ENCODE results near the gene RPA3.

RPA3 gene

DNA sequence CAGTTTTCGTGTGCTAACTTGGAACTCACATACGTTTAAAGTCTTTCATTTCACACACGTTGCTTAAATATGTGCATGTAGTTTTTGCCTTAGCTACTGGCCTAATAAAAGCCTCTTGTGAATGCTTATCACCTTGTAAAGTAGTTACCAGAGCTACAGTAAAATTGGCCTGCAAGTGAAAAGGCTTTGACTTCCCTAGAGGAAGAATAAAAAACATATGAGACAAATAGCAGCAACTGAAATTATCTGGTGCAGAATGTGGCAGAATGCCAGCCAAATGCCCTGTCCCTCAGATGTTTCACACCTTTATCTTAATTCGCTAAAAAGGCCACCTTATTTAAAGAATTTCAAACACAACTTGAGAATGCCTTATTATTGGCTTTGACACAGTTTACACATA, 28.1 kb upstream of the RPA3 start:
- H3K27ac ChIP-seq (ENCODE audit: low read length), result no peak overlapping the region
- H3K36me3 ChIP-seq (ENCODE audit: control insufficient read depth, low read depth, low read length), result no peaks in the 10 kb centered on the region
- H3K9me3 ChIP-seq (ENCODE audit: control insufficient read depth, low read depth, low read length), result no peaks in the 10 kb centered on the region
- H3K4me3 ChIP-seq (ENCODE audit: low read length), result no peak overlapping the region
- H3K27me3 ChIP-seq (ENCODE audit: control insufficient read depth, insufficient read depth, low read length), result no peaks in the 10 kb centered on the region
- no peak overlapping the region for H3K9ac ChIP-seq (ENCODE audit: low read length)
- peaks cover 5% of the 10 kb centered on the region for H3K4me1 ChIP-seq (ENCODE audit: control insufficient read depth, low read depth, low read length)

DNA sequence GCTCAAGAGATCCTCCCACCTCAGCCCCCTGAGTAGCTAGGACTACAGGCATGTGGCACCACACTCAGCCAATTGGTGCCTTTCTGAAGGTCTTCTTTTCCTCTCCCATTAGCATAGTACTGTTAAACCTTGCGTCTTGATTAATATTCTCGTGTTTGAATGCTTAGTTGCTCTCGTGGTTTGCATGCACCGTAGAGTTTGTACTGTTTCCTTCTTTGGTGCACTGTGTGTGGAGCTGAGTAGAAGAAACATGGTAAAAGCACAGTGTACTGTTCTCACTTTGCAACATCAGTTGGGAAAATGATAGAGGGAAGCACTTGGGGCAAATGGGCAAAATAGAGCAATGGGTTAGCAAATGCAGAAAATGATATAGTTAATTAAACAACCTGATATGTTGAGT, 27.6 kb upstream of the RPA3 start:
- Histone ChIP-seq H3K4me3 (ENCODE audit: low read length) (no peak overlapping the region), H3K4me1 (ENCODE audit: control insufficient read depth, low read depth, low read length) (peaks cover 5% of the 10 kb centered on the region), H3K9ac (ENCODE audit: low read length) (no peak overlapping the region), H3K27me3 (ENCODE audit: control insufficient read depth, insufficient read depth, low read length) (no peaks in the 10 kb centered on the region), H3K27ac (ENCODE audit: low read length) (no peak overlapping the region), H3K9me3 (ENCODE audit: control insufficient read depth, low read depth, low read length) (no peaks in the 10 kb centered on the region), H3K36me3 (ENCODE audit: control insufficient read depth, low read depth, low read length) (no peaks in the 10 kb centered on the region)

DNA sequence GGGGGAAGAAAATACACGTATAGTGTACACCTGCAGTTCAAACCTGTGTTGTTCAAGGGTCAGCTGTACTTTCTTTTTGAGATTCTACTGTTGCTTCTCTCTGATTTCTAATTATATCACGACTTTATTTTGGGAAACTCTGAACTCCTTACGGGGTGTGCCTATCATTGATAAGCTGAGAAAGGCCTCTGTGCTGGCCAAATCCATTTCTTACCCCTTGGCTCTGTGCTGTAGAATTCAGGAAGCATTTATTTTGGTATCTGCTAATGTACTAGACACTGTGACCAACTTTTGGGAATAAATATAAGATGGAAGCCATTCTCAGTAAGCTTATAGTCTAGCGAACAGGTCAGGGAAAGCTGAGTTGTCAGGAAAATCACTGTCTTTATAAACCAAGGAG, 26.9 kb upstream of the RPA3 start:
- Histone ChIP-seq H3K4me3 (ENCODE audit: low read length) (no peak overlapping the region), H3K27me3 (ENCODE audit: control insufficient read depth, insufficient read depth, low read length) (no peaks in the 10 kb centered on the region), H3K9me3 (ENCODE audit: control insufficient read depth, low read depth, low read length) (no peaks in the 10 kb centered on the region), H3K9ac (ENCODE audit: low read length) (no peak overlapping the region), H3K27ac (ENCODE audit: low read length) (no peak overlapping the region), H3K36me3 (ENCODE audit: control insufficient read depth, low read depth, low read length) (no peaks in the 10 kb centered on the region), H3K4me1 (ENCODE audit: control insufficient read depth, low read depth, low read length) (peaks cover 5% of the 10 kb centered on the region)

DNA sequence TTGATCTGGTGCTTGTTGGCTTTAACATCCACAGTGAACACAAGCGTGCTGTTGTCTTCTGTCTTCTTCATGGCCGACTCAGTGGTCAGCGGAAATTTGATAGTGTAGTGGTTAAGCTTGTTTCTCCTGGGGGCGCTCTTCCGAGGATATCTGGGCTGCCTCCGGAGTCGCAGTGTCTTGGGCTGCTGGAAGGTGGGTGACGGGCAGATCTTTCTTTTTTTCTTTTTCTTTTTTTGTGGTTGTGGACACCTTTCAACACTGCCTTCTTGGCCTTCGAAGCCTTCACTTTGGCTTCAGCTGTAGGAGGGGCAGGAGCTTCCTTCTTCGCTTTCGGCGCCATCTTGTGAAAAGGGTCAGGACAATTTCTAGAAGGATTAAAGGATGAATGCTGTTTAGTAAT, 23.8 kb upstream of the RPA3 start:
- peaks cover 8% of the 10 kb centered on the region for H3K4me1 ChIP-seq (ENCODE audit: control insufficient read depth, low read depth, low read length)
- no peak overlapping the region for H3K27ac ChIP-seq (ENCODE audit: low read length)
- no peaks in the 10 kb centered on the region for H3K27me3 ChIP-seq (ENCODE audit: control insufficient read depth, insufficient read depth, low read length)
- no peak overlapping the region for H3K4me3 ChIP-seq (ENCODE audit: low read length)
- H3K36me3 ChIP-seq (ENCODE audit: control insufficient read depth, low read depth, low read length), result no peaks in the 10 kb centered on the region
- no peak overlapping the region for H3K9ac ChIP-seq (ENCODE audit: low read length)
- no peaks in the 10 kb centered on the region for H3K9me3 ChIP-seq (ENCODE audit: control insufficient read depth, low read depth, low read length)

DNA sequence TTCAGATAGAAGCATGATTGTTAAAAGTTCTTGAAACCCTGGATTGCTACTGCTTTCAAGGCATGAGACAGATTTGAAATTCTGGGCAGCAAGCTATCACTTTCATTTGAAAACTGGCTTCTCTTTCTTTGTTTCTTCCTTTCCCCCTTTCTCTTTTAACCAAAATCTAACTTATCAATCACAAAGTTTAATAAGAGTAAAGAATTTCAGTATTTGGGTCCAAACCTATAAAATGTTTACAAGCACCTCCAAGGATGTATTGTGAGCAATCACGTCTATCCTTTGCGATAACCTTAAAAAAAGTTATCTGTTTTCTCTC, 21.6 kb upstream of the RPA3 start:
- Histone ChIP-seq H3K27ac (ENCODE audit: low read length) (no peak overlapping the region), H3K9ac (ENCODE audit: low read length) (no peak overlapping the region), H3K4me1 (ENCODE audit: control insufficient read depth, low read depth, low read length) (peaks cover 16% of the 10 kb centered on the region), H3K36me3 (ENCODE audit: control insufficient read depth, low read depth, low read length) (no peaks in the 10 kb centered on the region), H3K4me3 (ENCODE audit: low read length) (no peak overlapping the region), H3K27me3 (ENCODE audit: control insufficient read depth, insufficient read depth, low read length) (no peaks in the 10 kb centered on the region), H3K9me3 (ENCODE audit: control insufficient read depth, low read depth, low read length) (no peaks in the 10 kb centered on the region)

DNA sequence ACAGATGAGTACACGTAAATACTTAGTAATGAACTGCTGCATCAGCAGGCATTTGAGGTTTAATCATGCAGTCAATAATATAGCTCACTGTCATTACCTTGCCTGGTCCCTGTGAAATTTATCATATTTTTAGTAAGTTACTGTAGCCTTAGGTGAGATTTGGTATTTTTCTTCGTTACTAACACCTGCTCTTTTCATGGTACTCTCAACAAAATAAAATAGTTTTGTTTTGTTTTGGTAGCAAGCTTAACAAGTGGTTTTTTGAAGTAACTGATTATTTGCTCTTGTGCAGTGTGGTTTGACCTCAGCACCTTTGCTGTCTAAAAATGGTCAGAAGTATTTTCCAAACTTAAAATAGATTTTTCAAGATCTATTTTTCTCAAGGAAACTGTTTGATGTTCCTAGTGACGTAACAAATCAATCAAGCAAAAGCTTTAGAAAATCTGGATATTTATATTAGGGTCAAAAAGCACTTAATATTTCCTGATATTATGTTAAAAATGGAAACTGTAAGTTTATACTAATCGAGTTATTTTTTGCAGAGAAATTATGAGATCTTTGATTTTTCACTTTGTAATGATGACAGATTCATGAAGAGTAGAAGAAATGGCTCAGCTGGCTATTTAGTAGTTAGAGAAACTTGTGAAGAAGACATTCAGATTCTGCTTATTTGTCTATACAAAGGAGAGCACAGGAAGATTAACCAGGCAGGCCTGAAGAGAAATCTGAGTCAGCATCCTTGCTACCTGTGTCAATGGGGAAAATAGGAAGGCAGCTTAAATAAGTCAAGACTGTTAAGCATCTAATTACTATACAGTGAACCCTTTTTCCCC, 21.0 kb upstream of the RPA3 start:
- Histone ChIP-seq H3K36me3 (ENCODE audit: control insufficient read depth, low read depth, low read length) (no peaks in the 10 kb centered on the region), H3K9ac (ENCODE audit: low read length) (no peak overlapping the region), H3K4me1 (ENCODE audit: control insufficient read depth, low read depth, low read length) (peaks cover 16% of the 10 kb centered on the region), H3K4me3 (ENCODE audit: low read length) (no peak overlapping the region), H3K27ac (ENCODE audit: low read length) (no peak overlapping the region), H3K27me3 (ENCODE audit: control insufficient read depth, insufficient read depth, low read length) (no peaks in the 10 kb centered on the region), H3K9me3 (ENCODE audit: control insufficient read depth, low read depth, low read length) (no peaks in the 10 kb centered on the region)

DNA sequence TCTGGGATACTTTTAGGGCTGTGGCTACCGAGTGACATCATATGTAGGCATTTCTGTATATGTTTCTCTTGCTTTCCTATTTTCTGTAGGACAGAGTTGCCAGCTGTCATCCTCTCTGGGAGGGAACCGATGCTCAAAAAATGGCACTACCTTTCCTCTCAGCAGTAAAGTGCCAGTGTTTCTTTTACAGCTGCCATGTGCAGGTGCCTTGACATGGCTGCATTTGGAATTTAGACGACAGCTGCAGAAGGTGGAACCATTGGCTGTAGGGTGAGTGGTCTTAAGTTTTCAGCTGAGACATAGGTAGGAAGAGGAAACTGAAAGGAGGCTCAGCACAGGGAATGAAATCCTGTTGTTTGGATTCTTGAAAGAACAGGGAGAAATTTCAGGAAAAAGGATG, 20.2 kb upstream of the RPA3 start:
- Histone ChIP-seq H3K9ac (ENCODE audit: low read length) (no peak overlapping the region), H3K36me3 (ENCODE audit: control insufficient read depth, low read depth, low read length) (no peaks in the 10 kb centered on the region), H3K4me1 (ENCODE audit: control insufficient read depth, low read depth, low read length) (peaks cover 16% of the 10 kb centered on the region), H3K27me3 (ENCODE audit: control insufficient read depth, insufficient read depth, low read length) (no peaks in the 10 kb centered on the region), H3K27ac (ENCODE audit: low read length) (no peak overlapping the region), H3K4me3 (ENCODE audit: low read length) (no peak overlapping the region), H3K9me3 (ENCODE audit: control insufficient read depth, low read depth, low read length) (no peaks in the 10 kb centered on the region)

DNA sequence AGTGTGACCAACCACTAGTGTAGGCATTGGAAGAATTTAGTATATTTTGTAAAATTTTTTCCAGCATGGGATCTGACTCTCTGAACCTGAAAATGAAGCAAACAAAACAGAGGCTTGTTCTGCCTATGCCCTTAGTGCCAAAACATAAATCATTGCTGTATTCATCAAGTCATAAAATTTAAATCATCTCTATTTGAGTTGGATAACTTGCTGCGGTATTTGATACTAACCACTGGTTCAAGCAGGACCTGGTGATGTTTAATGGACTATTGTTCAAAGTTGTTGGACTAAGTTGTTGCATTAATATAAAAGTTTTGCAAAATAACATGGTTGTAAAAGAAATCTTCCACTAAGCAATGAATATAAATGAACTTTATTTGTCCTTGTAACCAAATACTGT, 19.8 kb upstream of the RPA3 start:
- Histone ChIP-seq H3K36me3 (ENCODE audit: control insufficient read depth, low read depth, low read length) (no peaks in the 10 kb centered on the region), H3K9ac (ENCODE audit: low read length) (no peak overlapping the region), H3K4me3 (ENCODE audit: low read length) (no peak overlapping the region), H3K4me1 (ENCODE audit: control insufficient read depth, low read depth, low read length) (peaks cover 15% of the 10 kb centered on the region), H3K9me3 (ENCODE audit: control insufficient read depth, low read depth, low read length) (no peaks in the 10 kb centered on the region), H3K27me3 (ENCODE audit: control insufficient read depth, insufficient read depth, low read length) (no peaks in the 10 kb centered on the region), H3K27ac (ENCODE audit: low read length) (no peak overlapping the region)

DNA sequence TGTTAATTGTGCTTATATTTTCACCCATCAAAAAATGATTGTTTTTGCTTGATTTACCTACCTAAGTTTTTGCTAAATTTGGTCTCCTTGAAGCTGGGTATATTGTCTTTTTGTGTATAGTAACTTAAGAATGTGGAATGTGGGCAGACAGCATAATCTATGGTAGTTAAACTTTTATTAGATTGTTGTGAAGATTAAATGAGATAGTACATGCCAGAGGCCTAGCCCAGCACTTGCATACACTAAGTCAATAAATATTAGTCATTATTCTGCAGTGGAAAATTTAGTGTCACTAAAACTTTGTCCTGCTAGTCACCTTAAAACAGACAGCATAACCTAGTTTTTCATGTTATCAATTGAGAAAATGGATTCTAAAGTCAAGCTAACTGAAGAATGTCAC, 19.3 kb upstream of the RPA3 start:
- no peaks in the 10 kb centered on the region for H3K27me3 ChIP-seq (ENCODE audit: control insufficient read depth, insufficient read depth, low read length)
- H3K27ac ChIP-seq (ENCODE audit: low read length), result no peak overlapping the region
- peaks cover 11% of the 10 kb centered on the region for H3K4me1 ChIP-seq (ENCODE audit: control insufficient read depth, low read depth, low read length)

DNA sequence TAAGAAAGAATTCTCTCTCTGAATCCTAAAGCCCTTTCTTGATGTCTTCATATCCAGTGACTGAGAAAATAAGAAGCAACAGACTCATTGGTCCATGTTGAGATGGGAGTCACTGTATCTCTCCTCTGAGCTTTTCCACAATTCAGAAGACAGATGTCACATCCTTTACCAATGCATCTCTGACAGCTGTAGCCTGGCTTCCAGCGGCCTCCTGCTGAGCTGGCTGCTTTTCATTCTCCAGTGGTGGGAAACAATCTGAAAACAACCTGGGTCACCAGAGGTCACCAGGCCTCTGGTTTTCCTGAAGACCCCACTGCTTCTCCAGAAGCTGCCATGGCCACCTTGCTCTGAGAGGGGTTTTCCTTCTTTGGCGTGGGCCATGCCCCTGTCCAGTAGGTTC, 18.3 kb upstream of the RPA3 start:
- no peak overlapping the region for H3K27ac ChIP-seq (ENCODE audit: low read length)
- H3K4me3 ChIP-seq (ENCODE audit: low read length), result no peak overlapping the region
- no peak overlapping the region for H3K9ac ChIP-seq (ENCODE audit: low read length)
- no peaks in the 10 kb centered on the region for H3K36me3 ChIP-seq (ENCODE audit: control insufficient read depth, low read depth, low read length)
- no peaks in the 10 kb centered on the region for H3K9me3 ChIP-seq (ENCODE audit: control insufficient read depth, low read depth, low read length)
- no peaks in the 10 kb centered on the region for H3K27me3 ChIP-seq (ENCODE audit: control insufficient read depth, insufficient read depth, low read length)
- H3K4me1 ChIP-seq (ENCODE audit: control insufficient read depth, low read depth, low read length), result peaks cover 11% of the 10 kb centered on the region

More for the DNA sequence above, 19.3 kb upstream of the RPA3 start:
- H3K4me3 ChIP-seq (ENCODE audit: low read length), result no peak overlapping the region
- no peaks in the 10 kb centered on the region for H3K9me3 ChIP-seq (ENCODE audit: control insufficient read depth, low read depth, low read length)
- H3K9ac ChIP-seq (ENCODE audit: low read length), result no peak overlapping the region
- no peaks in the 10 kb centered on the region for H3K36me3 ChIP-seq (ENCODE audit: control insufficient read depth, low read depth, low read length)

DNA sequence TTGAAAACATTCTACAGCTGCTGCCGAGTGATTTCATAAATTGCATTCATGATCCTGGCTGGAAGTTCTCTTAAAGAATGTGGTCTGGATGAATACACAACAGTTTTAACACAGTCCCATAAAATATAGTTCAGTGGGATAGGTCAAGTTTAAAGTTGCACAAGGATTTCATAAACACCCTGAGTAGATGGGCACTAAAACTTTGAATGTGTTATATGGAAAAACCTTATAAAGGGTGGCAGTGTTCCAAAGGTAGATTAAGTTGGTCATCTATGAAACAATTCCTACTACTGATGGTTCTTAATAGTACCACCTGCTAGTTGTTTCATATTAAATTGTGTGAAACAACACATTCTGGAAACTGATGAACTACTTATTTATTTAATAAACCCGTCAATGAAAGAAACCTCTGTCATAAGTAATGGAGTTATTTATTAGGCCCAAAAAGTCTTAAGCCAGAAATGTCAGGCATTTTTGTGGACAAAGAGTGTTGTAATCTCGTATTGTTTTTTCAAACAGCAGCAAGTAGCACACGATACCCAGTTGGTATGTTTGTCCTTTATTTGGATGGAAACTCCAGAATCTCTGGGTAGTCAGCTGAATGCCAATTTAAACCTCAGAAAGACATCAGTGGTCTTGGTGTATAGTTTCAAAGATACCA, 14.3 kb upstream of the RPA3 start:
- no peak overlapping the region for H3K9ac ChIP-seq (ENCODE audit: low read length)
- H3K27me3 ChIP-seq (ENCODE audit: control insufficient read depth, insufficient read depth, low read length), result no peaks in the 10 kb centered on the region
- no peak overlapping the region for H3K4me3 ChIP-seq (ENCODE audit: low read length)
- peaks cover 8% of the 10 kb centered on the region for H3K4me1 ChIP-seq (ENCODE audit: control insufficient read depth, low read depth, low read length)
- no peak overlapping the region for H3K27ac ChIP-seq (ENCODE audit: low read length)
- no peaks in the 10 kb centered on the region for H3K9me3 ChIP-seq (ENCODE audit: control insufficient read depth, low read depth, low read length)
- no peaks in the 10 kb centered on the region for H3K36me3 ChIP-seq (ENCODE audit: control insufficient read depth, low read depth, low read length)

DNA sequence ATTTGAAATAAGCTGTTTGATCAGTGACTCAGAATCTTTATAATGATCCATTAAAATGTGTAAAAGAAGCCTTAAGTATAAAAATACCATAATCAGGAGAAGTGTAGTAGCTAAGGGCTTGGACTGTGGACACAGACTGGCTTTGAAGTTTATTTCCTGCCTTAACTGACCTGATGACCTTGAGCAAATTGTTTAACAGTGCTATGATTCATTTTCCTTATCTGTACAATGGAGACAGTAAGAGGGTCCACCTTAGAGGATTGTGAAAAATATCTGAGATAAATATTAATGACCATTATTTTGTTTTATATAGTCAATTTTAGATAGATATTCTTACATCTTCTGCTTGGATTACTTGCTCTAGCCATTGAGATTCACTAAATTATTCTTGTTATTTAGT, 13.3 kb upstream of the RPA3 start:
- Histone ChIP-seq H3K9ac (ENCODE audit: low read length) (no peak overlapping the region), H3K4me3 (ENCODE audit: low read length) (no peak overlapping the region), H3K36me3 (ENCODE audit: control insufficient read depth, low read depth, low read length) (no peaks in the 10 kb centered on the region), H3K9me3 (ENCODE audit: control insufficient read depth, low read depth, low read length) (no peaks in the 10 kb centered on the region), H3K27ac (ENCODE audit: low read length) (no peak overlapping the region), H3K27me3 (ENCODE audit: control insufficient read depth, insufficient read depth, low read length) (no peaks in the 10 kb centered on the region), H3K4me1 (ENCODE audit: control insufficient read depth, low read depth, low read length) (peaks cover 3% of the 10 kb centered on the region)

Measured in iPS-18a (cell line).